Activated CD4-positive, alpha-beta T cell treated with anti-CD3 and anti-CD28 coated beads for 1 hour (primary cell): ENCODE data around the gene TFAP2B.

Experiments used
- DNase-seq: peaks from one replicate; pipeline ENCODE4 v3.0.0-alpha.2; 2020

TFAP2B gene

GRCh38 chr6:50818673-50819072 is at the start of gene TFAP2B:
TFAP2B (plus strand) TSS chr6:50818871; CDS start chr6:50818892, 21 bp downstream.
- no peak for DNase-seq

DNA sequence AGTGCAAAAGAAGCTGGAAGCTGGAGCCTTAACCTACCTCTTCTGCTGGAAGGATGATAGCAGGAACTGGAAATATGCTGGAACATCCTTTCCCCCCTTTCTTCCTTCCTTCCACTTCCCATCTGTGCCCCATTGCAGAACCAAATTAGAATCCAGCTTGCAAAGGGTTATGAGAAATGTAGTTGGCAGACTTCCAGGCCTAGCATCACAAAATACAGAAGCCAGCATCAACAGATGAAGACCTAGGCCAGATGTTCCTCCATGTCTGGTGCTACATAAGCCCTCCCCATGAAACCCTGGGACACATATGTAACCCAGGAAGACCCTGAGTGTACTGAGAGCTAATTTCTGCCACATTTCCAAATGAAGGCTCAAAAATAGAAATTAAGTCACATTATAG is 40.0 kb upstream of the TFAP2B start:
- no peak for DNase-seq

DNA sequence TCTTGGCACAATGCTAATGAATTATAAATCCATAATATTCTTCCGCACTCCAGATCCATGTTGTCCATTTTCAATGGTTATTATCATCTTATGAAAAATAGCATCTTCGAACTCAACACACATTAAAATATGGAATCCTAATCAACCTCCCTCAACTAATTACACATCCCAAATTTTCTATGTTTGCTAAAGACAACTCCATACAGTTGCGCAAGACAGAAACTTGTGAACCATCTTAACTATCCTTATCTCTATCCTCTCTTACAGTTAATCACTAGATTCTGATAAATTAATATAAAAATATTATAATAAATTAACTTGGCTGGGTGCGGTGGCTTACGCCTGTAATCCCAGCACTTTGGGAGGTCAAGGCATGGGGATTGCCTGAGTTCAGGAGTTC is 38.3 kb upstream of the TFAP2B start:
- DNase-seq = no peak

- no peak for DNase-seq
Observed at GRCh38 chr6:50785921-50786320, 32.8 kb upstream of the TFAP2B start.

DNA sequence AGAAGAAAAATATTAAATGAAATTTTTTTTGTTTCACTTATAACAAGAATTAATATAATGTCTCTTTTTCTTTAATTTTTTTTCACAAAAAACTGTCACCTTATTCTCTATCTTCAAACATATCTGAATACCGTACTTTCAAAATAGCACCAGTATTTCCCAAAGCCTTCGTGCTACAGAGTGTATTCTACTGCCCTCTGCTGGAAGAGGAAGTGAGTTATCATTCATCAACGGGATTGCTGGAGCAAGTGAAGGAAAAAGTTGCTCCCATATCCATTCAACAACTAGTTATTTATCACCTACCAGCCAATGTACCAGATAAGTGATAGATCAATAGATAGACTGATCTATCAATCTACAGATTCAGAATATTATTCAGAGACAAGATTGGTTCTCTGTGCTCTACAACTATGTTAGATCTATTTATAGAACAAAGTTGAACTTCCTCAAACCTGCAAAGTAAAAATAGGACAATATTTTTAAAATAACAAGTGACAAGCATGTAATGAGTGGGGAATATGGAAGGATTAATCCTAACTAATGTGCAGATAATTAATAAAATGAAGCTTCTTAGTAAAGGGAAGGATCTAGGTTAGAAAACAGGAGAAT is 26.7 kb upstream of the TFAP2B start:
- no peak for DNase-seq

- DNase-seq = no peak
Observed at GRCh38 chr6:50792771-50793170, 25.9 kb upstream of the TFAP2B start.

GRCh38 chr6:50795574-50795973 is 23.1 kb upstream of the TFAP2B start:
- no peak for DNase-seq

DNA sequence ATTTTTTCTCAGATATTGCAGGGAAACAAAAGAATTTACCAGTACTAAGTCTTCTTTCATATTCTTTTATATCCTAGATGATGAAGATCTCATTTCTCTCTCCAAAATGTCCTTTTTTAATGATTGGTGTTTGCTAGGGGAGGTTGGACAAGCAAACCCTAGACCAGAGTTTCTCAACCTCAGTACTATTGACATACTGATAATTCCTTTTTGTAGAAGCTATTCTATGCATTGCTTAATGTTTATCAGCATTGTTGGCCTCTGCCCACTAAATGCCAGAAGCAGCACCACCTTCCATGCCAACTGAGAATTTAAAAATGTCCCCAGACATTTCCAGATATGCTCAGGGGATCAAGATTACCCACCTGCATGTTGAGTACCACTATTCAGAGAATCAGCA is 14.4 kb upstream of the TFAP2B start:
- DNase-seq = no peak

DNA sequence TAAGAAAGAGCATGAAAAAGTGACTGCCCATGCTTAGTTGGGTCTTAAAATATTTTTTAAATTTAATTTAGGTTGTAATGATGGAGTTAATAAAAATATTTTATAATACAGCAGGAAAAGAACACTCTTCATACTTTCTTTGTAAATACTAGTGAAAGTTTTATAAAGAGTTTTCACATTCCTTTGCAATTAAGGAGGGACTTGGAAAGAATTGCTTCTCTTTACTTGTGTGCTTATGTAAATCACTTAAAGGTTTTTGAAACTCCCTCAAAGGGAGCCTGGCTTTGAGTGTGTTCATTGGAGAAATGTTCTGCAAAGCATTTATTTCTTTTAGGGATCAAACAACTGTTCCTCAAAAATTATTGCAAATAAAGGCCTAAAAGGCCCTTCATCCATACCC is 11.6 kb upstream of the TFAP2B start:
- no peak for DNase-seq

- DNase-seq = no peak
Observed at GRCh38 chr6:50815436-50816114, 3.1 kb upstream of the TFAP2B start.

GRCh38 chr6:50816115-50816675 is 2.5 kb upstream of the TFAP2B start:
- peak; percentile 11 for DNase-seq

DNA sequence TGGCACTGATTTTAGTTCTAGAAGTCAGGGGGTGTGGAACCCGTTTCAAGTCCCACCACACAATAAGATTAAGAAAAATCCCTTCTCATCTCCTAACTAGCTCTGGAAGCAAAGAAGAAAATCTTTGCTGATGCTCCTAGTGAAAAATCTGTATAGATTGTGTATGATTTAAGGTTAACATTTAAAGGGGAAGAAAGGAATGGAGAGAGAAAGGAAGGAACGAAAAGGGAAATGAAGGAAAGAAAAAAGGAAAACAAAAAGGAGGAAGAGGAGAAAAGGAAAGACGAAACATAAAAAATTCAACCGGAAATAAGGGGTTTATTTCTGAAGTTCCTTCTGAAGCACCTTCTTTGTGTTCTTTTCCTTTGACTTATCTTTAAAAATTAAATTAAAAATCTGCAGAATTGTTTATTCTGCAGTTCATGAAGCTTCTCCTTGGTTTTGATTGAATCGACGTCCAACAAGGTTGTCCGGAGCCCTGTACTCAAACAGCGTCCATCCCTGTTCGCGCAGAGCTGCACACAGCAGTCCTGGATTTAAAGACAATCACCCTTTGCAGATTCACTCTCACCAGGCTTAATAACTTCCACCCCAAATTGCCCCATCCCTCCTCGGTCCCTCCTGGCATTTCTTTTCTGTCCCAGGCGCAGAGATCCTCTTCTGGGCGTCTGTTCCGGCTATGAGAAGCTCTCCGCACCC is 1.6 kb upstream of the TFAP2B start:
- DNase-seq = no peak

DNA sequence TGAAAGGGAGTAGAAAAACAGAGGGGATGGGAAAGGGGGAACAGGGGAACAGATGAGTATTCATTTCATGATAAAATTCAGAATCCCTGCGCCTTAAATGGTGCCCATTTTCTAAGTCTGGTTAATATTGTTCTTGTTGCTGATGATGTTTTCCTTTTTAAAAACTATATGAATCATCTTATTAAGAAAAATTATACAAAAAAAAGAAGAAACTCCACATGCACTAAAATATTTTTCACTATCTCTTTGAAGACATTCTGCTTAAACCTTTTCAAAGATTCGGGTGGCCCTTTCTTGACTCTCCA is 1.1 kb upstream of the TFAP2B start:
- DNase-seq = no peak

GRCh38 chr6:50818020-50818419 is 651 bp upstream of the TFAP2B start:
- DNase-seq = no peak

- DNase-seq = no peak
Observed at GRCh38 chr6:50819466-50819903, 814 bp downstream of the TFAP2B start.

DNA sequence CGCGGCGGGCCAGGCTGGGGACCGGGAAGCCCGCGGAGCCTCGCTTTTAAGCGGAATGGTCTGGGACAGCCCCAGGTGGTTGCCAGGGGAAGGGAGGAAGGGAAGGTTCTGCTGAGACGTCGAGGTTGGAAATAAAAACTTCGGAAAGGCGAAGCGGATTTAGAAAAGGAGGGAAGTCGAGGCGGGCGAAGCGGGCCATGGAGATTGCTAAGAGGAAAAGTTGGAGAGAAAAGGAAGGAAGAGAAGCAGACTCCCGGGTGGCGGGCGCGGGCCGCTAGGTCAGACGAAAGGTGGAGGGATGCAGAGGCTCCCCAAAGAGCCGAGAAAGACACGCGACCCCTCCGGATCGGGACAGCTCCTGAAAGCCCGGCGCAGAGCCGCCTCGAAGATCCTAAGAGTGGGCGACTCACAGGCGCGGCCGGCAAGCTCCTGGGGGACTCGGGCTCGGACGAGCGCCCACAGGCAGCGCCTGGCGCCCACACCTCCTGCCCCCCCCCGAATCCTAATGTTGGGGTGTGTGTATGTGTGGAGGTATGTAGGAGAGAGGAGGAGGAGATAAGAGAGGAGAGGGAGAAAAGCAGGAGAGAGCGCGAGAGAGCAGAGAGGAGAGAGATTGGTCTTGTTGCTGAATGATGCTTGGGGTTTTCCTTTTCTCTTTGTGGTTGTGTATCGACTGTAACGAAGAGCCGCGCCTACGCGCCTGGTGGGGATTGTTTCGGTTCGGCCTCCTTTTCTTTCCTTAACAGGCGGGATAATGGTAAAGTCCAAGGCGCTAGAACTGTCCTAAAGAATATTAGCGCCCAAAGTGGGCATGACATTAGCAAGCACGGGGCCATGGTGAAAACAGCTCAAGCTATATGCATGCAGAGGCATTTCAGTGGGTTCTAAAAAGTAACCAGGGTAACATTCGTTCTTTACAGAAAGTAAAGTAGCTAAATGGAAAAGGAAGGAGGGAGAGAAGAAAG is 1.5 kb downstream of the TFAP2B start:
- DNase-seq = no peak

DNA sequence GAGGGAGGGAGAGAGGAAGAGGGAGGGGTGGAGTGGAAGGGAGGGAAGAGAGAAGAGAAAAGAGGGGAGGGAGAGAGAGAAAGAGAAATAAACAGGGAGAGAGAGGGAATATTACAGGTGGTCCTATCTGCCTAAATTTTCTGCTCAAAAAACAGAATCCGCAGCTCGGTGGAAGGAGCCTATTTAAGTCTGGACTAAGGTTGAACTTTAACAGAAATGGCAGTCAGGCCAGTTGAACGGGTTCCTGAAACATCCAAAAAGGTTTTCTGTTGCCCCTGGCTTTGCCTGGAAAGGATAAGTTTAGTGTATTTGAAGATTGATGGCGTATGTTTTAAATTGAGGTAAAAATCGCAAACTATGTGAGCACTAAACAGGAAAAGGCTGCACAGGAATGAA is 2.2 kb downstream of the TFAP2B start:
- DNase-seq = no peak

DNA sequence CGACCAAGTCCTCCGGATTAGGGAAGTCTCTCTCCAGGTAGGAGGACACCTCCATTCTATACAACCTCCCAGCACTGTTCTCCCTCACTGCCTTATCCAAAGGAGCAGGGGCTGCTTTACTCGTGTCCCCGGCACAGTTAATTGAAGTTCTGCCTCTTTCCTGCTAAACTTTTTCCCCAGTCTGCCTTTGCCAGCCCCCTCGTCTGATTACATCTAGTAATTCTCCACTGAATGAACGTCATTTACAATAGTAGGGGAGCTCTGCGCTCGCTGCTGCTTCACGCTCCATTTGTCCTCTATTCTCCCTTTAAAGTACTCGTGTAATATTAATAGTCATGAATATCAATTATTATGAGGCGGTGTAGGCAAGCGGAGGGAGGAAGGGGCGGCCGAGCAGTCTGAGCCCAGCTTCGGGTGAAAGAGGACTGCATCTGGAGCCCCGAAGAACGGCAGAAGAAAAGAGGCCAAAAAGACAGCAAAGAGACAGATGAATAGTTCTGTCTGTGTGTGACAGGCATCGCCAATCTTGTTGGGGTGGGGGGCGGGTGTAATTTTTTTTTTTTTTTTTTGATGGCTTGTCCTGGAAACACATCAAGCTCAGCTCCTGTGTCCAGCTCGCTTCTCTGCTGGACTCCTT is 2.9 kb downstream of the TFAP2B start:
- no peak for DNase-seq

DNA sequence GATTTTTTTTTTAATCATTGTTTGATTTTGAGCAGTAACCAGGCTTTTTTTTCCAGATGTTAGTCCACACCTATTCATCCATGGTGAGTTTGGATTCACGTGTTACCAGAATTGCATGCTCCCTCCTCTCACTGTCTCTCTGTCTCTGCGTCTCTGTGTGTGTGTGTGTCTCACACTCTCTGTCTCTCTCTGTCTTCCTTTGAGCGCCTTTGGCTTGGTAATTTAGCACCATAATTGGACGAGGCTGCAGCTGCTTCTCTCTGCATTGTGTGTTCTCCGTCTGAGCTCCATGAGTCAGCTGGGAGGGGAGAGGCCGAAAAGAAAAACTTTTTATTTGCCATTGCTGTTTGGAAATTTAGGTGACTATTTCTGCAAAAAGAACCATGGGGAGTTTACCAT is 3.4 kb downstream of the TFAP2B start:
- no peak for DNase-seq

DNA sequence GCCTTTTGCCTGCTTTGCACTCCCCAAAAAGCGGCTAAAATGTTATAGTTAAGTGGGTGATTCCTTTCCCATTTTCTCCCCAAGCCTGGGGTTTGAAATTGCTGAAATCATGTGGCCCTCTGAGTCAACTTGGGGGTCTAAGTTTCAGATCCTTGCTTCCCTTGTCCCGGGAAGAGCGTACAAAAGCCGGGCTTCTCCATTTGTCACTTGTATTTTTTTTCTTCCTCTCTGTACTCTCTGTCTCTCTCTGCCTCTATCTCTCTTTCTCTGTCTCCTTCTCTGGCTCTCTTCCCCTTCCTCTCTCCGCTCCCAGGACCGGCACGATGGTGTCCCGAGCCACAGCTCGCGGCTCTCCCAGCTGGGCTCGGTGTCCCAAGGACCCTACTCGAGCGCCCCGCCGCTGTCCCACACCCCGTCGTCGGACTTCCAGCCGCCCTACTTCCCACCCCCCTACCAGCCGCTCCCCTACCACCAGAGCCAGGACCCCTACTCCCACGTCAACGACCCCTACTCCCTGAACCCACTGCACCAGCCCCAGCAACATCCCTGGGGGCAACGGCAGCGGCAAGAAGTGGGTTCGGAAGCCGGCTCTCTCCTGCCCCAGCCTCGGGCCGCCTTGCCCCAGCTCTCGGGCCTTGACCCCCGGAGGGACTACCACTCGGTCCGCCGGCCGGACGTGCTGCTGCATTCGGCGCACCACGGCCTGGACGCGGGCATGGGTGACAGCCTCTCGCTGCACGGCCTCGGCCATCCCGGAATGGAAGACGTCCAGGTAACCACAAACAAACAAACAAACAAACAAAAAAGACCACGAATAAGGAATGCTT is 4.6 kb downstream of the TFAP2B start:
- DNase-seq = no peak

GRCh38 chr6:50824552-50824951 is 5.9 kb downstream of the TFAP2B start:
- no peak for DNase-seq
